CD14-positive monocyte (primary cell): ENCODE results near the gene CDK16. TPM values are rescaled to one million over a fixed set of nuclear protein-coding genes. Genes with fewer than 3 reads are reported as not detected.
A peak's percentile ranks its signal among the peaks of the same experiment; 100 is the strongest.

Source experiments
- DNase-seq, 3 donors: peaks; one replicate each; pipeline ENCODE4 v3.0.0-alpha.2; 2011 to 2022
- H2AFZ ChIP-seq: 2 replicates; pipeline ENCODE4 v1.6.0; 2012; ENCODE audit warnings: mild to moderate bottlenecking, low read depth, low read length, inconsistent platforms; ENCODE audit not compliant: insufficient read depth, poor library complexity, severe bottlenecking
- H3K27ac ChIP-seq, 2 donors: 1 replicate in 1 of 2; 2 replicates in 1 of 2; pipeline ENCODE4 v1.5.1; 2012 to 2013; ENCODE audit warnings: low read length in 2 of 2, control low read depth in 1 of 2, inconsistent platforms in 1 of 2, low read depth in 1 of 2, mild to moderate bottlenecking in 1 of 2
- H3K27me3 ChIP-seq, 2 donors: one replicate each; pipeline versions ENCODE4 v1.6.0 to v1.6.1; 2011 to 2013; ENCODE audit warnings: low read length in 2 of 2; ENCODE audit not compliant: control insufficient read depth in 2 of 2, insufficient read depth in 2 of 2
- H3K36me3 ChIP-seq, 2 donors: replicated peaks in 1 of 2; 1 replicate in 1 of 2; 2 replicates in 1 of 2; pipeline versions ENCODE4 v1.5.1 to v1.6.1; 2012 to 2013; ENCODE audit warnings: low read length in 2 of 2, control low read depth in 1 of 2, inconsistent platforms in 1 of 2, mild to moderate bottlenecking in 1 of 2; ENCODE audit not compliant: insufficient read depth in 2 of 2, control insufficient read depth in 1 of 2
- H3K4me1 ChIP-seq, 2 donors: 1 replicate in 1 of 2; 2 replicates in 1 of 2; pipeline versions ENCODE4 v1.5.1 to v1.6.1; 2012 to 2013; ENCODE audit warnings: low read length in 2 of 2, control low read depth in 1 of 2, inconsistent platforms in 1 of 2, mild to moderate bottlenecking in 1 of 2, moderate library complexity in 1 of 2; ENCODE audit not compliant: insufficient read depth in 2 of 2, control insufficient read depth in 1 of 2
- H3K4me2 ChIP-seq: replicated peaks from 2 replicates; pipeline ENCODE3; 2012; ENCODE audit warnings: low read length, moderate library complexity, mild to moderate bottlenecking; ENCODE audit not compliant: poor library complexity, severe bottlenecking; ENCODE audit errors: extremely low read depth
- H3K4me3 ChIP-seq, 3 experiments: fragments of 200-600 bp in 1 of 3; sonication (generic) in 1 of 3; replicated peaks in 1 of 3; 1 replicate in 2 of 3; 2 replicates in 1 of 3; pipeline ENCODE4 v1.5.1; 2011 to 2013; ENCODE audit warnings: low read length in 3 of 3, mild to moderate bottlenecking in 3 of 3, control low read depth in 2 of 3, low read depth in 2 of 3, inconsistent platforms in 1 of 3, moderate library complexity in 1 of 3
- H3K79me2 ChIP-seq: 2 replicates; pipeline ENCODE4 v1.6.0; 2012; ENCODE audit warnings: mild to moderate bottlenecking, control low read depth, inconsistent platforms, low read length, moderate library complexity; ENCODE audit not compliant: insufficient read depth
- H3K9ac ChIP-seq: 2 replicates; pipeline ENCODE4 v1.6.0; 2017; ENCODE audit warnings: low read length, mild to moderate bottlenecking; ENCODE audit not compliant: insufficient read depth, poor library complexity, severe bottlenecking
- H3K9me3 ChIP-seq, 2 donors: replicated peaks in 1 of 2; 1 replicate in 1 of 2; 2 replicates in 1 of 2; pipeline versions ENCODE4 v1.5.1 to v1.6.1; 2012 to 2013; ENCODE audit warnings: low read length in 2 of 2, control low read depth in 1 of 2; ENCODE audit not compliant: control insufficient read depth in 1 of 2, insufficient read depth in 1 of 2
- H4K20me1 ChIP-seq: 2 replicates; pipeline ENCODE4 v1.6.0; 2012; ENCODE audit warnings: mild to moderate bottlenecking, low read length, control low read depth, moderate library complexity; ENCODE audit not compliant: insufficient read depth
- H3K27ac Mint-ChIP-seq, 7 donors: one replicate each; pipeline ENCODE4 v1.8.0; 2020; ENCODE audit warnings: mild to moderate bottlenecking in 7 of 7, mixed read lengths in 7 of 7, moderate library complexity in 6 of 7, inconsistent platforms in 2 of 7
- H3K27me3 Mint-ChIP-seq, 3 donors: one replicate each; pipeline ENCODE4 v1.8.0; 2021 to 2022; ENCODE audit warnings: low read depth in 3 of 3, mild to moderate bottlenecking in 3 of 3, mixed read lengths in 3 of 3, moderate library complexity in 3 of 3, inconsistent platforms in 1 of 3
- H3K36me3 Mint-ChIP-seq, 2 donors: one replicate each; pipeline ENCODE4 v1.8.0; 2020; ENCODE audit warnings: mixed read lengths in 2 of 2, inconsistent platforms in 1 of 2, mild to moderate bottlenecking in 1 of 2
- H3K4me1 Mint-ChIP-seq: one replicate; pipeline ENCODE4 v1.8.0; 2020; ENCODE audit warnings: mild to moderate bottlenecking, mixed read lengths
- H3K4me3 Mint-ChIP-seq, 2 donors: one replicate each; pipeline ENCODE4 v1.8.0; 2020; ENCODE audit warnings: mild to moderate bottlenecking in 2 of 2, mixed read lengths in 2 of 2, moderate library complexity in 1 of 2
- H3K9me3 Mint-ChIP-seq, 7 donors: one replicate each; pipeline ENCODE4 v1.8.0; 2020 to 2022; ENCODE audit warnings: mixed read lengths in 7 of 7, mild to moderate bottlenecking in 6 of 7, moderate library complexity in 6 of 7, inconsistent platforms in 2 of 7
- WGBS: methylation state at CpG from one replicate; pipeline ENCODE4 v1.1.5; 2013; ENCODE audit warnings: missing lambda C conversion rate; ENCODE audit not compliant: insufficient coverage; 5-methylcytosine and 5-hydroxymethylcytosine counted together
- intact Hi-C, 2 donors: fragments of 100-400 bp; cut with micrococcal nuclease; formaldehyde crosslinking; loops; one replicate each; pipeline versions ENCODE4 v1.15.0 to v1.15.1; 2023
- polyA plus RNA-seq, 3 donors: library from polyadenylated mRNA; depleted of rRNA in 1 of 3; unstranded in 2 of 3; stranded (reverse) in 1 of 3; fragments of 300-500 nt in 2 of 3; fragments of >200 nt in 1 of 3; fragmentation: Illumina TruSeq in 2 of 3; gene quantifications; 1 replicate in 2 of 3; 2 replicates in 1 of 3; pipeline ENCODE4 v1.2.3, GENCODE V29; 2012 to 2021
- TF ChIP-seq, protein P1 (sequence below): fragments of 200-600 bp; IDR thresholded peaks from one replicate; pipeline ENCODE4 v1.8.0; 2022; ENCODE audit warnings: antibody characterized with exemption, mild to moderate bottlenecking

CDK16 gene
- polyA plus RNA-seq, 3 donors, result 7.3 to 97.4 (median 14.1) TPM

DNA sequence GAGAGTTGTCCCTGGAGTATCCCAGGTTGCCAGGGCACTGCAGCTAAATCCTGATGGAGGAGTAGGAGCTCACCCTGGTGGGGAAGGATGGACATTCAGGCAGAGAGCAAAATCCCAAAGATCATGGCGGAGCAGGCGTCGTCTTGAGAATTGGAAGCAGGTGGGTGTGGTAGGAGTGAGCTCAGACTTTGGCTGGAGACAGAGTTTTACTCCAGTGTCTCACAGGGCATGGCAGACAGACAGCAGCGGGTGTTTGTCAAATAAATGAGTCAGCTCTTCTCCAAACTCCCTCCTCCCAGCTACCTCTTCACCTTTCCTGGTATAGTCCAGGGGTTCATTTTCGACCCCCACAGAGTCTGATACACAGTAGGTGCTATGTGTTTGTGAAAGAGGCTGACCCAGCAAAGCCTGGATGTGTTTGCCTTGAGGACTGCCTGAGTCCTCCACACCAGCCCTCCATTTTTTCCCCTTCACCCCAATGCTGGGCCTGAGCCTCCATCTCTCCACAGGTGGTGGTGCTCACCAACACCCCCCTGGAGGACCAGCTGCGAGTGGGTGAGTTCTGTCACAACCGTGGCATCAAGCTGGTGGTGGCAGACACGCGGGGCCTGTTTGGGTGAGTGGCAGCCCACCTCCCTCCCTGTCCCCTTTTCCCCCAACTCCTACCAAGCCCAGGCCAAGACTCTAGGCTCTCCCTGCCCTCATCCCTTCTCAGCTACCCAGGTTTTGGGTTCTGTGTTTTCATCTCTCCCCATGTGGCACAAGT, 17.9 kb upstream of the CDK16 start:
- no peak for DNase-seq
- peaks cover 20% of the 10 kb centered on the region for H3K4me1 Mint-ChIP-seq
- H3K27me3 ChIP-seq, result no peaks in the 10 kb centered on the region
- intact Hi-C loops, result no loop called here
- no peak overlapping the region for H3K9ac ChIP-seq
- no peak overlapping the region for H3K4me2 ChIP-seq
- H3K36me3 ChIP-seq, result peaks cover 71 to 91% of the 10 kb centered on the region in 2 donors
- H3K4me3 Mint-ChIP-seq, result no peak overlapping the region
- peaks cover 16% of the 10 kb centered on the region in 2 donors for H3K4me1 ChIP-seq
- peaks cover 76 to 99% of the 10 kb centered on the region in 2 donors for H3K36me3 Mint-ChIP-seq
- H4K20me1 ChIP-seq, result peaks cover 96% of the 10 kb centered on the region
- H3K27me3 Mint-ChIP-seq, result peaks cover 0 to 21% (median 0%) of the 10 kb centered on the region in 3 donors
- H3K4me3 ChIP-seq, result no peak overlapping the region
- H2AFZ ChIP-seq, result no peak overlapping the region
- peaks cover 40% of the 10 kb centered on the region for H3K79me2 ChIP-seq
- H3K9me3 Mint-ChIP-seq, result no peaks in the 10 kb centered on the region
- peak overlapping the region in 3 of 7 donors; percentile 16 to 79 (median 32) for H3K27ac Mint-ChIP-seq
- H3K27ac ChIP-seq, result no peak overlapping the region
- WGBS, result 100% methylated on average over 3 of the region's 9 CpGs
- H3K9me3 ChIP-seq, result no peaks in the 10 kb centered on the region
- TF ChIP-seq, protein P1, sequence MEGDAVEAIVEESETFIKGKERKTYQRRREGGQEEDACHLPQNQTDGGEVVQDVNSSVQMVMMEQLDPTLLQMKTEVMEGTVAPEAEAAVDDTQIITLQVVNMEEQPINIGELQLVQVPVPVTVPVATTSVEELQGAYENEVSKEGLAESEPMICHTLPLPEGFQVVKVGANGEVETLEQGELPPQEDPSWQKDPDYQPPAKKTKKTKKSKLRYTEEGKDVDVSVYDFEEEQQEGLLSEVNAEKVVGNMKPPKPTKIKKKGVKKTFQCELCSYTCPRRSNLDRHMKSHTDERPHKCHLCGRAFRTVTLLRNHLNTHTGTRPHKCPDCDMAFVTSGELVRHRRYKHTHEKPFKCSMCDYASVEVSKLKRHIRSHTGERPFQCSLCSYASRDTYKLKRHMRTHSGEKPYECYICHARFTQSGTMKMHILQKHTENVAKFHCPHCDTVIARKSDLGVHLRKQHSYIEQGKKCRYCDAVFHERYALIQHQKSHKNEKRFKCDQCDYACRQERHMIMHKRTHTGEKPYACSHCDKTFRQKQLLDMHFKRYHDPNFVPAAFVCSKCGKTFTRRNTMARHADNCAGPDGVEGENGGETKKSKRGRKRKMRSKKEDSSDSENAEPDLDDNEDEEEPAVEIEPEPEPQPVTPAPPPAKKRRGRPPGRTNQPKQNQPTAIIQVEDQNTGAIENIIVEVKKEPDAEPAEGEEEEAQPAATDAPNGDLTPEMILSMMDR, result no peak

DNA sequence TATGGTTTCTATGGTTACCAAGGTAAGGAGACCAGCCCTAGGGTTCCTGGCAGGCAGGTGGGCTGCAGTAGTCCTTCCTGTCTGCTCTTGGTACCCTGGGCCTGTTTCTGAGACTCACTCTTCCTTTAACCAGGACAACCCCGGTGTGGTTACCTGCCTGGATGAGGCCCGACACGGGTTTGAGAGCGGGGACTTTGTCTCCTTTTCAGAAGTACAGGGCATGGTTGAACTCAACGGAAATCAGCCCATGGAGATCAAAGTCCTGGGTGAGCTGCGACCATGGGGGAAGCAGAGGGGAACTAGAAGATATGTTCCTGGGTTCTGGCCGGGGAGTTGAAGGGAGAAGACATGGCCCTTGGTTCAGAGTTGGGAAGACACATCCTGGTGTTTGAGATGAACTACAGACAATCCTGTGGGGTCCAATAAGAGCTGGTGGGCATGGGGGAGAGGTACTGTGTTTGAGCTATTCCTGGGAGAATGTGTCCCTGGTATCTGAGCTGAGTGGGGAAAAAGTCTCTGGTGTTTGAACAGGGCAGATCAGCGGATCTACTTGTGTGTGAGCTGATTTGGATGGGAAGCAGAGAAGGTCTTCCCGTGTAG, 17.0 kb upstream of the CDK16 start:
- TF ChIP-seq, protein P1, result no peak
- Histone ChIP-seq H2AFZ (no peak overlapping the region), H3K27me3 (no peaks in the 10 kb centered on the region), H3K9ac (no peak overlapping the region), H4K20me1 (peaks cover 91% of the 10 kb centered on the region), H3K9me3 (no peaks in the 10 kb centered on the region), H3K79me2 (peaks cover 31% of the 10 kb centered on the region), H3K27ac (no peak overlapping the region), H3K4me1 (peaks cover 7% of the 10 kb centered on the region in 2 donors), H3K36me3 (peaks cover 80 to 95% of the 10 kb centered on the region in 2 donors), H3K4me3 (no peak overlapping the region), H3K4me2 (no peak overlapping the region)
- Mint-ChIP-seq H3K36me3 (peaks cover 79 to 99% of the 10 kb centered on the region in 2 donors), H3K27ac (peak overlapping the region in 2 of 7 donors; percentile 9 to 67), H3K4me1 (peaks cover 11% of the 10 kb centered on the region), H3K27me3 (peaks cover 0 to 17% (median 0%) of the 10 kb centered on the region in 3 donors), H3K4me3 (no peak overlapping the region), H3K9me3 (no peaks in the 10 kb centered on the region)
- intact Hi-C loops, result no loop called here
- WGBS, result 97% methylated on average over 5 of the region's 9 CpGs
- DNase-seq, result no peak
